ENCODE results near the gene NKX1-2. TPM values are rescaled to one million over a fixed set of nuclear protein-coding genes. Genes with fewer than 3 reads are reported as not detected.

NKX1-2 gene
- total and polyA plus RNA-seq, 2 of the 8 experiments (the other 6 are each of a cell fraction or from before 2014, with no cell fraction given), result 12.7 to 34.9 TPM

GRCh38 chr10:124480860-124481259 is 31.0 kb upstream of the NKX1-2 start (continued):
- no peak for TF ChIP-seq EZH2 (IDR thresholded peaks at IDR 0.05; ENCODE audit: low read depth, low read length, severe bottlenecking)
- no peak for TF ChIP-seq FOSL1 (IDR thresholded peaks at IDR 0.05; ENCODE audit: insufficient read depth, low read depth, low read length)
- TF ChIP-seq RAD21 (IDR thresholded peaks at IDR 0.05 in 1 of 2, conservative IDR thresholded peaks at IDR 0.05 in 1 of 2; ENCODE audit: low read depth in 2 of 2, low read length in 2 of 2), result no peak
- TF ChIP-seq YY1 (IDR thresholded peaks at IDR 0.05; ENCODE audit: low read depth, low read length), result no peak
- TF ChIP-seq RNF2 (IDR thresholded peaks at IDR 0.05; ENCODE audit: borderline replicate concordance, low read depth, low read length, missing control alignments, poor library complexity, severe bottlenecking), result no peak
- TF ChIP-seq SRF (IDR thresholded peaks at IDR 0.05; ENCODE audit: low read depth, low read length), result no peak

Measured in H1 (cell line).